Activated naive CD4-positive, alpha-beta T cell treated with anti-CD3 and anti-CD28 coated beads, Interleukin-2, amount 50 U/mL, for 16 hours (primary cell): ENCODE results near the gene MAGI2.
"Not testable (repeated sequence)": the region's sequence is repeated elsewhere in the genome, so short reads cannot be mapped to it uniquely, and the experiment has no call there.

Source experiments
- DNase-seq: peaks from one replicate; pipeline ENCODE4 v3.0.0-alpha.2; 2020

MAGI2 gene

DNA sequence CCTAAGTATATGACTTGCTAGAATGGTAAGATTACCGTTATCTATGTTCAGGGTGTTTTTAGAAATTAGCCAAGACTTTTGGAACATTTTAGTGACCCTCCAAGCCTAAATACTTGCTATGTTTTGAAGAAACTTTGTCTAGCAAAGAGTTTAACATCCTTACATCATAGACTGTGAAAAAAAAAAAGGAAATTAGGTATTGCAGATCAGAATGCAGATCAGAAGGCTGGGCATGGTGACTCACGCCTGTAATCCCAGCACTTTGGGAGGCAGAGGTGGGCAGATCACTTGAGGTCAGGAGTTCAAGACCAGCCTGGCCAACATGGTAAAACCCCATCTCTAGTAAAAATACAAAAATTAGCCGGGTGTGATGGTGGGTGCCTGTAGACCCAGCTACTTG, 10.7 kb downstream of the MAGI2 start:
- not testable (repeated sequence) for DNase-seq

DNA sequence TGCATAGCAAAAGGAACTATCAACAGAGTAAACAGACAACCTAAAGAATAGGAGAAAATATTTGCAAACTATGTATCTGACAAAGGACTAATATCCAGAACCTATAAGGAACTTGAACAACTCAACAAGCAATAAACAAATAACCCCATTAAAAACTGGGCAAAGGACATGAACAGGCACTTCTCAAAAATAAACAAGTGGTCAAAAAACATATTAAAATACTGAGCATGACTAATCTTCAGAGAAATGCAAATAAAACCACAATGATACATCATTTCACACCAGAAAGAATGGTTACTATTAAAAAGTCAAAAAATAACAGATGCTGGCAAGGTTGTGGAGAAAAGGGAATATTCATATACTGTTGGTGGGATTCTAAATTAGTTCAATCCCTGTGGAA, 17.1 kb downstream of the MAGI2 start:
- no peak for DNase-seq

DNA sequence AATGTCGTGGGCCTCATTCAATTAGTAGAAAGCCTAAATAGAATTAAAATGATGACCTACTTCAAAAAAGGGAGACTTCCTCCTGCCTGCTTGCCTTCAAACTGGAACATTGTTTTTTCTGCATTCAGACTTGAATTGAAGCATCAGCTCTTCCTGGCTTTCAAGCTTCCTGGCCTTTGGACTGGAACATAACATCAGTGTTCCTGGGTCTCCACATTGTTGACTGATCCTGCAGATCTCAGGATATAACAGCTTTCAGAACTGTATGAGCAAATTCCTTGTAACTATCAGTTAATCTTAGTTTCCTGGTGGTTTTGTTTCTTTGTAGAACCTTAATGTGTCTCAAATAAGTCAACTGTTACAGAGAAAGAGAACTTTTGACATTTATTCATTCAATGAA, 18.6 kb downstream of the MAGI2 start:
- DNase-seq, result no peak

DNA sequence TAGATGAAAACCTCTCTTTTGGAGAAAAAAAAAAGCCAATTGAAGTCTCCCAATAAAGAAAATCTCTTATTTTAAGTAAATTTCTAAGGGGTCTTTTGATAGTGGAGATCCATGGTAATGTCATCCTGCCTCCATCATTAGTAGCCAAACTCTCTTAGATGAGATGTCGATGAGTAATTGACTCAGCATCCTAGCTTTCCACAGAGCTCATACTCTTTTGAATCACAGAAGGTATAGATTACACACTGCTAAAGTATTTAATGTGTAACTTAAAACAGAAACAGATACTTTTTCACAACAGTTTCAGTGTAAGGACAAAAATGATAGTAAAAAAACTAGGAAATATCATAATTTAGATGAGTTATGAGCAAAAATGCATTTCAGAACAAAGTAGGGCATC, 19.4 kb downstream of the MAGI2 start:
- no peak for DNase-seq

DNA sequence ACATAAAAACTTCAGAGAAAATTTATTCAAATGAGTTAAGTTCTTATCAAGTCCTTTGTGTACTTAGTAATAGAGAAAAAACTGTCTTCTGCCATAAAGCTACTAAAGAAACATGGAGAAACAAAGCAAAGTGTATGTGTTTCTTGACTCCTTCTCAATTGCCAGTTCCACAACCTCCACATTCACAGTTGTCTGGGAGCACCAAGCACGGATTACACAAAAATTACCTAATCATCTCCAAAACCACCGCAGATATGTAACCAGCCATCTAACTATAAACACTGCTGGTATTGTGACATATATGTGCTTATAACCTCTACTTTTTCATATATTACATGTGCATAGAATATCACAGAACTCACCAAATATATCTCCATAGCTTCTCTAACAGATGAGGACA, 23.1 kb downstream of the MAGI2 start:
- no peak for DNase-seq

DNA sequence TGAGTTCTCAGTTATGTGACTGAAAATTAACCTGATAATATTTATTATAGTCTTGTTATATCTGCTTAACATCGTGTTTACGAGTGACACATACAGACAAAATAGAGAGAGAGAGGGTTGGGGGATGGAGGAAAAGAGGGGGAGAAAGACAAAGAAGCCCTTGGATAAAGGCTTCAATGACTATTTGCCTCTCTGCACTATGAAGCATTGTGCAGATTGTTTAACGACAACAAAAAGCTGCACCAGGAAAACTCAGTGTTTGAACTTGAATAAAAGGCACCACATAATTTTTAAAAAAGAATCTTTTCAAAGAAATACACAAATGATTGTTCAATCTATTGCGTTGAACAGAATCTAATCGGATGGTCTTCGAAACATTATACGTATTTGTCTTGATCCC, 27.8 kb downstream of the MAGI2 start:
- no peak for DNase-seq

DNA sequence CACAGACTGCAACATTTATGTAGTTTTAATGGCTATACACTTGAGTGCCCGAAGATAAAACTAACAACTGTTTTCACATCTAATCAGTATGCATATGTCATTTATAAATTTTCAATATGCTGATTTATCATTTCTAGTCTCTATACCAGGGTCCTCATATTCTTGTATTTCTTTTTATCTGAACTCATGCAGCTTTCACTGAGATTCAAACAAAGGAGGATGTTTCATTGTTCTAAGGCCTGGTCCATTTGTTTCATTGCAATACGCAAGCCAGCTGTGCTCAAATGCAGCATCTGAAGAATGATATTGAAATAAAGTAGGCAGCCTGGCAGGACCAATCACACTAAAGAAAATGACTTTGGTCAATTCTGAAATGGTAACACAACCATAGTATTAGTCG, 31.7 kb downstream of the MAGI2 start:
- DNase-seq, result no peak

DNA sequence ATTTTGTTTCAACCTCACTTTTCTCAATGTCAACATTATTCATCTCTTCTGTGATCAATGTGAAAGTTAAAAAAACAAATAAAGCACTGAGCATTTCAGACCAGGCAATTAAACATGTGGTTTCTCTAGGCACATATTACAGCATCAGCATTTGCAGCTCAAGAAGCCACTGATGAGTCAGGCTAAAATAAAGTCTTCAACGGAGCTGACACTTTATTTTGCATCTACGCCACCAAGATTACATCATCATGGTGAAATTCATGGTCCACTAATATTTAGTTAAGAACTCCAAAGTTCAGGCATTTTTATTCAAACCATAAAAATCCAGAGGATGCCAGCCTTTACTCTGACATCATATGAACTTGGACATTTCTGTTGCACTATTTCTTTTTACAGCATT, 33.0 kb downstream of the MAGI2 start:
- DNase-seq, result no peak

DNA sequence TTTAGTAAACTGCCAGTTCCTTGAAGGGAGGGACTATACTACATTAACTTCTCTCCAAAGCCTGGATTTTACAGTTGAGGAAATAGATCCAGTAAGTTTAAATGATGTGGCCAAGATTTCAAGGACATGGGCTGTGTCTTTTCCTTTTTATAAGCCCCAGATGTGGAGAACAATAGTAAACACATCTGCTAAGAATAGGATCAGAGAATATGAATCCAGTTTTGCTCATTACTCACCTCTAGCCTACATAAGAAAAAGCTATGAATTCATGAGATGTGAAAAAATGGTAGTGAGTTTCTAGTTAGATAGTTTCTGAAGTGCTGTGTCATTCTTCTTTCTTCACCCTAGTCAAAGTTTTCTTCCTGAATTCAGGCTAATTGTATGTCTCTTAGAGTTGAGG, 38.6 kb downstream of the MAGI2 start:
- no peak for DNase-seq

DNA sequence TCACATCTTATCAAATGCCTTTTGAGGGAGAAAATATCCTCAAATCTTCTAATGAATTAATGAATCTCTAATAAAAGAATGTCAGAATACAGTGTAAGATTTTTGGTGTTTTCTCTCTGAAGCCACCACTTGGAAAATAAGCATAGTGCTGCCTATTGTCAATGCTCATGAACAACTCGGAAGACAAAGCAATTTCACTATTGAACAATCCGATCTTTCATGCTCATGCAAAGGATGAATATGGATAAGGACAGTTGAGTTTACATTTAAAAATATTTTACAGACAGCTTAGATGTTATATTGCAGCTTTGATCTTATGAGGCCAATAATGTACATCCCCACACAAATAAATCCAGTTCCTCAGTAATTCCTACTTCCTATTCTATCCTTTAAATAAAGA, 40.6 kb downstream of the MAGI2 start:
- no peak for DNase-seq

DNA sequence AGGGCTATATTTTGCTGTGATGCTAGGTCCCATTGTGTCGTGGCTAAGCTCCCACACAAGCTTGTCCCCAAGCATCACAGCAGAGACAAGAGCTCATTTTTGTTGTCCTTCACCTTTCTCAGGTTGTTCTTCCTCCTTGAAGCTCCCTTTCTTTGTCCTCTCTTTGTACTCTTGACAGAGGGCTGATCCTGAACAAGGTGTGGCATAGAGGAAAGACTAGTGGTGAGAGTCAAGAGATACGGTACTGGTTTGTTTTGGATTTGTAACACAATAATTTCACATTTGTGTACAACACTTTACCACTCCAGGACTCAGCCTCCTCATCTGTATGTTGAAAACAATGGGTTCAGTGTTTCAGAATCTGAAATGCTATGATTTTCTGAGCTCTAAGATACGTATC, 41.0 kb downstream of the MAGI2 start:
- no peak for DNase-seq

DNA sequence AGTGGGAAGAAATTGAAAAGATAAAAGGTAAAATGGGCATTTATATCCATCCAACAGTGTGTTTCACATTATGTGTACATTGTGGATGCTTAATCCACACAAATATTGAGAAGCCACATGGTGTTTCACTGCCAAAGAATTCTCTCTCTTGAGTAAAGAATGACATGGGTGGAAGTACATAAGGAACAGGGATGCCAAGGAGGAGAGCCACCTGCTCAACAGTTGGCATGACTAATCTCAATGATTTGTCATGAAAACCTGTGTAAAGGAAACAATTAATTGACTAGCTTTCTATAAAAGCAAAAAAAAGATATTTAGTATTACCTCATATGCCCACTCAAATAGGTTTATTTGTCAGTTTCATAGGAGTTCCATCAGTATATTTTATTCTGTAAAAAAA, 43.1 kb downstream of the MAGI2 start:
- no peak for DNase-seq

DNA sequence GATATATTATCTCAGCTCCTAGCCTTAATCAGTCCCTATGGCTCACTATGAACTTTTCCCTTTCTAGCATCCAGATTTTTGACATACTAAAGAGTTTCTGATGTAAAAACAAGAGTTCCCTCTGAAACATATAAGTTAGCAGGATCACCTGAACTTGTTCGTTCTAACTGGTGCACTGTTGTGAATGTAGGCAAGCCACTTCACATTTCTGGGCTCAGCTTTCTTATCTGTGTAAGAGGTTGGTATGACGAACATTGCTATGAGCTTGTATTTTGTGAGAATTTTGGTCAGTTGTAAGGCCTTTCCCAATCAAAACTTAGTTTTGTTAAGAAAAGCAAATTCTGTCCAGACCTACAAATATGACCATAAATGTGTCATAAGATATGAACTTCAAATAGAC, 46.1 kb downstream of the MAGI2 start:
- DNase-seq, result no peak

DNA sequence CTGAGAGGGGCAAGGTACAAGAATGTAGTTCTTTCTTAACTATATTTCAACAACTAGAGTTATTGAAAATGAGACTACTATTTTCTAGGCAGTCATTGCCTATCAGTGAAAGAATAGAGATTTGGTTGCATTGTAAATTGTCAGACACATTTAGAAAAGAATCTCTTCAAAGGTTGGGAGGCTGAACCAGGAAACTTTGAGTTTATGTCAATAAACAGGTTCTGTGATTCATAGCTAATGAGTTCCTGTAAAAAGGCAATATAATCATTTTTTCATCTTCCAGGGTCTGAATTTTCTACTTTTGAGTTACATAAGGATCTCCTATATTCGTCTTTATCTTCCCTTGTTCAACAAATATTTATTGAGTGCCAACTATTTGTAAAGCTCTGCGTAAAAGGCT, 47.1 kb downstream of the MAGI2 start:
- DNase-seq, result no peak

DNA sequence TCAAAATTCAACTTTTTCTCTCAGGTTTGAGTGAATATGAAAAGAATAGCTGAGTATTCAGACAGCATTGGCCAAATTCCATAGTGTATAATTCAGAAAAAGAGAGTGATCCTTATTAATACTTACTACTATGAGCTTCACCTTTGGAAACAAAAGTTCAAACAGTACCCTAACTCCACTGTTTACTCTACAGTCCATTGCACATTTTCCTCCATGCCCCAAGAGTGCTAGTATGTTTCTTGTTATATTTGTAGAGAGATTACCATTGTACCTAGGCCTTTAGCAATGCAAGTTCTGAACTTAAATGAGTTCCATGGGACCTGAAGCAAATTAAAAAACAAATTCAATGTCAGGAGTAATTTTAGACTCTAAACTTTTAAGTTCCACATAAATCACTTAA, 48.1 kb downstream of the MAGI2 start:
- no peak for DNase-seq

DNA sequence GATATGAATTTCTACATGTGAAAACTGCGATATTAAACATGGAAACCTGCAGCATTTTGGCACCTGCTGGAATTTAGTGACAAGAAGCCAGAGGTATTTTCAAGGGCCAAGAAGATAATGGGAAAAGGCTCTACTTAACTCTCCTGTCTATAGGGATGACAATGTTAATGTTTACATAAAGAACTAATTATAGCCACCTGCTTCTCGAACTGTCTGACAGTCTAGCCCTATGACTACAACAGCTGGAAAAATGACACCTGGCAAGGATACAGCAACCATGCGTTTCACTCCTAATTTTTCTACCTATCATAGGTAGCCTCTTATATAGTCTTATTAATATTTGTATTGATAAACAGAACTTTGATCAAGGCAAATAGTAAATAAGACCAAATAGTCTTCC, 49.6 kb downstream of the MAGI2 start:
- DNase-seq, result no peak

DNA sequence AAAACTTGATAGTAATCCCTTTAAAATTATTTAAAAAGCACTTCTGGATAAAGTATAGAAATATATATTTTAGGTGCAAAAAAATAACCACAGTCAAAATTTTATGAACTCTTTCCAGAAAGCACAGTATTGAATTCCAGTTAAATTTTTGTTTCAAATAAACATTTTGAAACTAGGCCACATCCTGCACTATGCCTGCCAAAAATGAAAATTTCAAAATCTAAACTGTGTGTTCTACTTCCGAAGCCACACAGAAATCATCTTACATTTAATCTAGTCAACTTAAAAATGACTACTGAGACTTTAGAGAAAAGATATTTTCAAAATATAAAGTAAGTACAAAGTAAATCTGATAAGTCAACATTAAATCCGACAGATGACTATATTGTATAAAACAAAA, 50.0 kb downstream of the MAGI2 start:
- no peak for DNase-seq

DNA sequence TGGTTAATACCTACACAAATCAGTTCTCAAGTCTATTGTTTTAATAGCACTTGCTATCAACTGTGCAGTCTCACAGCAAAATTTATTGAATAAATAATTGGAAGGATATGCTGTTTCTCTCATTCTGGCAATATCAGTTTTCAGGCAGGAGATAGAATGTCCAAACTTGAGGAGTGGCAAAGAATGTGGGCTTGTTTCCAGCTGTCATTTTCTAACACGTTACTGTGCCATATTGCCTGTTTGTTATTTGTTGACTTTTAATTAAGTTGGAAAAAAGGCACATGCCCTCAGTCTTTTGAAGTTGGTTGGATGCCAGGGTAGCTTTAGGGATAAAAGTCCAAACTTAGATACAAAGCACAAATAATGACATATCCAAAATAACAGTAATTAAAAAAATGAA, 52.2 kb downstream of the MAGI2 start:
- no peak for DNase-seq

DNA sequence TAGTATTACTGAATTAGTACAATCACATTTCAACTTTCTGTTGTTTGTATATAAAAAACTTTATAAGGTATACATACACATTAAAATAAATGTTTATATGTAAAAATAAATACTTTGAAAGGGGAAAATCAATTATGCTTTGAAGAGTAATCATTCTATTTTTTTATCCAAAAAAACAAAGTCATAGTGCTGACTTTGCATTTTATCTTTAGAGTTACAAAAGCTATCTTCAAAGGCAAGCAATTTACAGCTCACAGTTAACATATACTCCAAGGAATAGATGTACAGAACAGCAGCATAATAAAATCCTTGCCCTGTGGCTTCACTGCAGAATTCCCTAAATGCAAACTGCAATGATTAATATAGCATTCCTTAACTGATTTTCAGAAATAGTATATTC, 53.2 kb downstream of the MAGI2 start:
- no peak for DNase-seq

DNA sequence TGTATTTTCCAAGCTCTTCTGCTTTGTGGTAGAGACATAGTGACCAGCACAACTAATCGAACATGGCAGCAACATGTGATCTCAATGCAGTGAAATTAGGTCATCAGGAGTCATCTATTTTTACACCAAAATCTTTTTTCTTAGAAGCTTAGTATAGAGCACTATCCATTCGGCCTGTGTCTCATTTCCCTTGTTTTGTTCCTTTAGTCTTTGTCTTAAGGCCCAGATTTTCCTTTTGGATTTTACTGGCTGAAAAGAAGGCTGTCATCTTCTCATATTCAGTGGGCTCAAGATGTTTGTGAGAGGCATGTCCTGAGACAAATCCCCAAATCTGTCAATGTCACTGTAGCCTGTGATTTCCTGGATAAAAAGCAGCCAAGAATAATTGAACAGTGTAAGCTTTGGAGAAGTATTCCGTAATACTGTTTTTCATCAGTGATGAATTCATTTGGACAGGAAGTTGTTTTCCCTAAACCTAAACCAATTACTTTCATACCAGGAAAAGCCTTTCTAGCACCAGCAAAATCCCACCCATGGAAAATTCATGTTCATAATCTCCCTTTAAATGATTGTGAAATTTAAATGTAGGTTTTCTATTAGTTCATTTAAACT, 55.2 kb downstream of the MAGI2 start:
- no peak for DNase-seq

DNA sequence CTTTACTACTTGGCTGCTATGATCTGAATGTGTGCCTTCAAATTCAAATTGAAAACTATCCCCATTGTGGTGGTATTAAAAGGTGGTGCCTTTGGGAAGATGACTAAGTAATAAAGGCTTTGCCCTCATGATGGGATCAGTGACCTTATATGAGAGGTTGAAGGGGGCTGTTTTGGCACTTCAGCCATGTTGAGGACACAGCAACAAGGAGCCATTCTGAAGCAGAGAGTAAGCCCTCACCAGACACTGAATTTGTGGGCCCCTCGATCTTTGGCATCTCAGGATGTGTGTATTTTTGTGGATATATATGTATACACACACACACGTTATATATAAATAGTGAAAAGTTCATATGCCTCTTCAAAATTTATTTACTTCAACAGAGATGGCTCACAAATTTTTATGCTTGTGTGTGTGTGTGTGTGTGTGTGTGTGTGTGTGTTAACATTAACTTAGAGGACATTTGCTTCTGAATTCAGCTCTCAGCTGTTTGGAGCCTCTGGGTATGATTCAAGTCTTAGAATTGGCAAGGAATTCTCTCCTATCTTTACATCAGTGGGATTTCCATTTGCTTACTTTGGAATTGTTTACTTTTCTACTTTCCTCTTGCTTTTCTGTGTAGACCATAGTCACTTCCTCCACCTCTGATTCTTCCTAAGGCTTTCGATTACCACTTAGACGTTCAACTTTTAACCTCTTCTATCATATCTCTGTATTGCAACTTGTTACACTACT, 66.6 kb downstream of the MAGI2 start:
- no peak for DNase-seq

DNA sequence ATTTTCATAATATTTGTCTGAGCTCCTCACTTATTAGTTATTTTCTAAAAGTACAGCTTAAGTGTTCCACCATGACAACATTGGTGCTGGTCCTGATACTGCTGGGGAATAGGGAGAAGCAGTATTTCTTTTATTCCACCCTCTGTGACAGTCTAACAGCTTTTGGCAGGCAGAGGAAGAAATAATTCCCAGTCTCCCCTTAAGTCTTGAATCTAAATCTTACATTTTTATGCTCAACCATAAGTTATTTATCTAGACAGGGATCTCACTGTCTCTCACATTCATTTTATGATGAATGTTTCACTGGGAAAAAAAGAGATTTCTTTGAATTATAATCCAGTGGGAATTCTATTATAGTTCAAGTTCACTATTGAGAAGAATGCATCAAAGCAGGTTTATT, 71.5 kb downstream of the MAGI2 start:
- no peak for DNase-seq

DNA sequence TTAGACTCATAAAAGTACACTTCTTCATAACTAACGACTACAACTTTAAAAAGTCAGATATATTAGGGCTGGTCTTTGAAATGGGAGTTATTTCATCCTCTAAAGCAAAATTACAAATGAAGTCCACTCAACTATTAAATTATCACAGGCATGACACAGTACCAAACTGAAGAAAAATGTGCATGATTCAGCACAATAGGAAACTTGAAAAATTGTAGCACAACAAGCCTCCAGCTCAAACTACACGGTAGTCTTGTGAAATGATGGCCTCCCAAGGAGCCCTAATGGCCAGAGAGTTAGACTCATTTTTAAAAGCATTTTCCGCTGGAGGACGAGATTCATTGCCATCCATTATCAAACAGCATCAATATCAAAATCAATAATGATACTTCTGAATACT, 76.4 kb downstream of the MAGI2 start:
- no peak for DNase-seq

DNA sequence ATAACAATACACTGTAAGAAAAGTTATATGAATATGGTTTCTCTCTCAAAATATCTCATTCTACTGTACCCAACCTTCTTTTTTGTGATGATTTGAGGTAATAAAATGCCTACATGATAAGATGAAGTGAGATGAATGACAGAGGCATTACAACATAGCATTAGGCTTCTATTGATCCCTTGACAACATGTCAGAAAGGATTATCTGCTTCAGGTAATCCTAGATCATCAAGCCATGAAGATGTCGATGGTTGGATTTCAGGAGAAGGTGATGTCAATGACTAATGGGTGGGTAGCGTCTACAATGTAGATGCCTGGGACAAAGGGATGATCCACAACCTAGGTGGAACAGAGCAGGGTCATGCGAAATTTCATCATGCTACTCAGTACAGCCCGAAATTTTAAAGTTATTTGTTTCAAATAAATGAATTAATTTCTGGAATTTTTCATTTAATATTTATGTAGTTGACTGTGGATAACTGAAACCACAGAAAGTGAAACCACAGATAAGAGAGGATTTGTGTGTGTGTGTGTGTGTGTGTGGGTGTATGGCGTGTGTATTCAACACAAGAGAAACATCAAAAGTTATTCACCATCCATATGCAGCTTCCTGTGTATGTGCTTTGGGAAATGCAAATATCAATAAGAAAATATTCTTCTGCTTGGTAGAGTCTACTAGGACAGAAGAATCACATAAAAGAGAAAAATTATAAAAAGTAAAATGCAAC, 77.0 kb downstream of the MAGI2 start:
- no peak for DNase-seq

DNA sequence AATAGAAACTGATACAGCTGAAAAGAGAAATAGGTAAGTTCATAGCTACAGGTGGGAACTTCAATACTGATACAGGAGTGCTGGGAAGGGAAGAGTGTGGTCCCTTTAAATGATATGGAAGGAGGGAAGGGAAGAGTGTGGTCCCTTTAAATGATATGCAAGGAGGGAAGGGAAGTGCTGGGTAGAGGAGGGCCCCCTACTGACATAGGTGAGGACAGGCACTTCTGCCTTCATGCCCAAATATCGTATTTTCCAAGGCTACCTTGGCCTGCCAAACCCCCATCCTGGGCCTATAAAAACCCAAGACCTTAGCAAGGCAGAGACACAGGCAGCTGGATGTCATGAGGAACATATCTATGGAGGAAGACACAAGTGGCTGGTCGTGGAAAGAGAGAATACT, 92.3 kb downstream of the MAGI2 start:
- no peak for DNase-seq
